ENCODE measurements around the gene NOL3.

DNA sequence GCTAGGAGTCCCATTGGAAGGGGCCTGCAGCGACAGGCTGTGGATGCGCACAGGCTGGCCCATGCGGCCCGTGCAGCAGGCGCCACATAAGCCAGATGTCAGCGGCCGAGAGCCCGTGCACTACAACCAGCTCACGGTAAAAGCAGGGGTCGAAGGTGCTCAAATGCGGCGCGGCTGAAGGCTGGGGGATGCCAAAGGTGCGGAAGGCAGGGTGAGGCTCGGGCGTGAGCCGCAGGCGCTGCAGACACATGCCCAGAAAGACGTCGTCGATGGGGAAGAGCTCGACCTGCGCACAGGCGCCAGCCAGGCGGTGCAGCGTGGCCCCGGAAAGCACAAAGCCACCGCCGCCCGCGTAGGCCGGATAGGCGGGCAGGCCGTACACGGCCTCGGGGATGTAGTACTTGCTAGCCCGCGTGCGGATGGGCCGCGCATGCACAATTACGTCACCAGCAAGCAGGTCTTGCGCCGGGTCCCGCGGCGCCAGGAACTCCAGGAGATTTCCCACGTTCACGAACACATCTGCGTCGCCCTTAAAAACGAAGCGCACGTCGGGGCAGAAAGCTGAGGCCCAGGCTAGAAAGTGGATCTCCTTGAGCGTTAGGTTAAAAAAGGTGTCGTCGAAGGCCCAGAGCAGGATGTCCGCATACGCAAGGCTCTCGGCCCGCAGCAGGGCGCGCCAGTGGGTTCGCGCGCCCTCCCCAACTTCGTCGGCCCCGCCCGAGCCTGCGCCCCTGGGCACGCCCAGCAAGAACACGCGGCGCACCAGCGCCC, 20.9 kb upstream of the NOL3 start:
- TF ChIP-seq GABPB1 (CRISPR knock-in tag; IDR thresholded peaks at IDR 0.05), result no peak
- TF ChIP-seq, protein P1, sequence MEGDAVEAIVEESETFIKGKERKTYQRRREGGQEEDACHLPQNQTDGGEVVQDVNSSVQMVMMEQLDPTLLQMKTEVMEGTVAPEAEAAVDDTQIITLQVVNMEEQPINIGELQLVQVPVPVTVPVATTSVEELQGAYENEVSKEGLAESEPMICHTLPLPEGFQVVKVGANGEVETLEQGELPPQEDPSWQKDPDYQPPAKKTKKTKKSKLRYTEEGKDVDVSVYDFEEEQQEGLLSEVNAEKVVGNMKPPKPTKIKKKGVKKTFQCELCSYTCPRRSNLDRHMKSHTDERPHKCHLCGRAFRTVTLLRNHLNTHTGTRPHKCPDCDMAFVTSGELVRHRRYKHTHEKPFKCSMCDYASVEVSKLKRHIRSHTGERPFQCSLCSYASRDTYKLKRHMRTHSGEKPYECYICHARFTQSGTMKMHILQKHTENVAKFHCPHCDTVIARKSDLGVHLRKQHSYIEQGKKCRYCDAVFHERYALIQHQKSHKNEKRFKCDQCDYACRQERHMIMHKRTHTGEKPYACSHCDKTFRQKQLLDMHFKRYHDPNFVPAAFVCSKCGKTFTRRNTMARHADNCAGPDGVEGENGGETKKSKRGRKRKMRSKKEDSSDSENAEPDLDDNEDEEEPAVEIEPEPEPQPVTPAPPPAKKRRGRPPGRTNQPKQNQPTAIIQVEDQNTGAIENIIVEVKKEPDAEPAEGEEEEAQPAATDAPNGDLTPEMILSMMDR (IDR thresholded peaks at IDR 0.05 in 2 of 3, conservative IDR thresholded peaks at IDR 0.05 in 1 of 3; ENCODE audit: insufficient read depth in 2 of 3, low read depth in 1 of 3, low read length in 3 of 3), result no peak
